ENCODE results near the gene RFX8.
"Not testable (repeated sequence)": the region's sequence is repeated elsewhere in the genome, so short reads cannot be mapped to it uniquely, and the experiment has no call there.

The RFX8 gene

GRCh38 chr2:101474731-101475384, at the start of gene RFX8:
Gene RFX8, minus strand, starts transcription at chr2:101475112. Its CDS starts 8,264 bp downstream, at chr2:101466848.
- DNase-seq (ENCODE audit: low read depth): peak; percentile 19

- DNase-seq (ENCODE audit: low read depth): no peak
Measured at GRCh38 chr2:101521487-101521886, 46.6 kb upstream of the RFX8 start.

- DNase-seq (ENCODE audit: low read depth): no peak
Measured at GRCh38 chr2:101520246-101520645, 45.3 kb upstream of the RFX8 start.

- no peak for DNase-seq (ENCODE audit: low read depth)
Measured at GRCh38 chr2:101518578-101519492, 43.9 kb upstream of the RFX8 start.

- no peak for DNase-seq (ENCODE audit: low read depth)
Measured at GRCh38 chr2:101517758-101518271, 42.9 kb upstream of the RFX8 start.

- no peak for DNase-seq (ENCODE audit: low read depth)
Measured at GRCh38 chr2:101516823-101517690, 42.1 kb upstream of the RFX8 start.

- no peak for DNase-seq (ENCODE audit: low read depth)
Measured at GRCh38 chr2:101516349-101516748, 41.4 kb upstream of the RFX8 start.

GRCh38 chr2:101515477-101515876, 40.6 kb upstream of the RFX8 start:
- DNase-seq (ENCODE audit: low read depth): no peak

- no peak for DNase-seq (ENCODE audit: low read depth)
Measured at GRCh38 chr2:101512993-101513392, 38.1 kb upstream of the RFX8 start.

GRCh38 chr2:101511381-101511780, 36.5 kb upstream of the RFX8 start:
- DNase-seq (ENCODE audit: low read depth): no peak

GRCh38 chr2:101509499-101510284, 34.8 kb upstream of the RFX8 start:
- DNase-seq (ENCODE audit: low read depth): no peak

GRCh38 chr2:101508636-101509035, 33.7 kb upstream of the RFX8 start:
- DNase-seq (ENCODE audit: low read depth): no peak

- not testable (repeated sequence) for DNase-seq (ENCODE audit: low read depth)
Measured at GRCh38 chr2:101505276-101505675, 30.4 kb upstream of the RFX8 start.

GRCh38 chr2:101504744-101505143, 29.8 kb upstream of the RFX8 start:
- DNase-seq (ENCODE audit: low read depth): not testable (repeated sequence)

- no peak for DNase-seq (ENCODE audit: low read depth)
Measured at GRCh38 chr2:101502095-101502494, 27.2 kb upstream of the RFX8 start.

- no peak for DNase-seq (ENCODE audit: low read depth)
Measured at GRCh38 chr2:101501443-101501842, 26.5 kb upstream of the RFX8 start.

- no peak for DNase-seq (ENCODE audit: low read depth)
Measured at GRCh38 chr2:101500860-101501259, 25.9 kb upstream of the RFX8 start.

- no peak for DNase-seq (ENCODE audit: low read depth)
Measured at GRCh38 chr2:101500180-101500579, 25.3 kb upstream of the RFX8 start.

- no peak for DNase-seq (ENCODE audit: low read depth)
Measured at GRCh38 chr2:101496279-101496678, 21.4 kb upstream of the RFX8 start.

GRCh38 chr2:101492936-101493473, 18.1 kb upstream of the RFX8 start:
- DNase-seq (ENCODE audit: low read depth): no peak

- no peak for DNase-seq (ENCODE audit: low read depth)
Measured at GRCh38 chr2:101486994-101487393, 12.1 kb upstream of the RFX8 start.

All from stimulated activated CD8-positive, alpha-beta memory T cell treated with anti-CD3 and anti-CD28 coated beads, Interleukin-12 subunit alpha, Interleukin-12 subunit beta, amount 100 ng/mL, for 4 hours (primary cell).